Stimulated activated naive CD8-positive, alpha-beta T cell treated with anti-CD3 and anti-CD28 coated beads, Interleukin-15, Interleukin-2, amounts not matched to agents 100 U/mL and 50 U/mL, for 24 hours (primary cell): ENCODE results near the gene PEX14.

Experiments used
- ATAC-seq: fragments of 150-1000 bp; cut with Tn5 transposase; one replicate; pipeline ENCODE4 v1.10.0; 2021
- DNase-seq: peaks from one replicate; pipeline ENCODE4 v3.0.0; 2021

Gene PEX14

DNA sequence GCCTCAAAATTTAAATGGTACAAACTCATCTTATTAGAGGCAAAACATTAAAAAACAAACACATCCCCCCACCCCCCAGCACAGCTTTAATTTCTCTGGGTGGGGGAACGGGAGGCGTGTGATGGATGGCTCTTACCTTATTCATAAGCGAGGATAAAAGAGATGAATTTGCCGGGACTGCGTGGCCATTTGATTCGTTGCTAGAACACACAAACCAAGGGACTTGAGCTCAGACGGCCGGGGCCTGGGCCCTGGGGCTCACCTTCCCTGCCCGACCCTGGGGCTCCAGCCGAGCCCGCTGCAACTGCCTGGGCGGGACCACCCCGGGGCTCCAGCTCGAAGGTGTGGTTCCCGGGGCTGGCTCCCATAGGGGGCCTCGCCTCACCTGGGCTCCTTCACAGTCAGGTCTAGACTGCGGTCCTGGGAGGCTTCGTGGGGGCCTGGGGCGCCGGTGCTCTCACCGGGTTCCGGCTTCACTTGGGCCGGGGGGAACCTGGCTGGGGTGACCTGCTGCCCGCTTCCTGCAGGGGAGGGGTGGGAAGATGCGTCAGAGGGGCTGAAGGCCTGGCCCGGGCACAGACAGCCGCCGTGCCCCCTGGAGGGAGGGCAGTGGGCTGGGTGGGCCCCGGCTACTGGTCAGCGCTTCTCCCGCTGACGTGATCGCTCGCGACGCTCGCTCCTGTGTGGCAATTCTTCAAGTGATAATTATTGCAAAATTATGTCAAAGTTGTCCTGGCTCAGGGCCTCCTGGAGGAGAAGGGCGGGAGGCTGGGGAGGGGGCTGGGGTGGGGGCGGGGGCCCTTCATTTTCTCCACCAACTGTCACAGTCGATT lies 176.0 kb downstream of the PEX14 start:
- no peak for ATAC-seq

DNA sequence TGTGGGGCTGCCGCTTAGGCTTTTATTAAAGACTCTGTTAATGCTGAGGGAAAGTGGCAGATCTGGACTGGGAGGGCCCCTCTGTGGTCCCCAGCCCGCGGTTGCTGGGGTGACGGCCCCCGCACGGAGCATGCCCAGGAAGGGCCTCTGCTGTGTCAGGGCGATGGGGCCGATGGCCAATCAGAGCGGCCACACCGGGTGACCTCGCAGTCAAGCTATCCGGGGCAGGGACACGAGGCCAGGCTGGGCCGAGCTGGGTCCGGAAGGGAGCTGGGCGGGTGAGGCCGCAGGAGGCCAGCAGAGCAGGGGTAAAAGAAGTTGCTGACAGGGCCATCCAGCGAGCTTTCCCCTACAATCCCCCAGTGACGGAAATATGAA lies 176.6 kb downstream of the PEX14 start:
- no peak for ATAC-seq
- no peak for DNase-seq

More for the DNA sequence above, 176.0 kb downstream of the PEX14 start:
- DNase-seq, result no peak

GRCh38 chr1:10651793-10652192 lies 177.0 kb downstream of the PEX14 start:
- no peak for DNase-seq
- no peak for ATAC-seq

DNA sequence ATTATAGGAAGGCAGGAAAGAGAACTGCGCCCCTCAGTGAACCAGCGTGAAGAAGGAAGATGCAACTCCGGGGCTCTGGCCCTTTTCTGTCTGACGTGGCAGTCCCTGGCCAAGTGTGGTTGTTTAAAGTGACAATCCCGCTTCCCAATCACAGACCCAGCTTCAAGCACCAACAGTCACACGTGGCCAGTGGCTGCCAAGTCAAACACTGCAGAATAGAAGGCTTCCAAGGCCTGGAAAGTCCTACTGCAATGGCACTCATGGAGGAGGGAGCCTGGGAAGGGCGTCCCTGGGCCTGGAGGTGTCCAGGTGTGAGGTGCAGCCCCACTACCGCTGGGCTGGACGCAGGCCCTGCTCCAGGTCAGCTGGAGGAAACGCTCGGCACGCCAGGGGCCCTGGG lies 177.9 kb downstream of the PEX14 start:
- ATAC-seq (no peak), DNase-seq (no peak)

DNA sequence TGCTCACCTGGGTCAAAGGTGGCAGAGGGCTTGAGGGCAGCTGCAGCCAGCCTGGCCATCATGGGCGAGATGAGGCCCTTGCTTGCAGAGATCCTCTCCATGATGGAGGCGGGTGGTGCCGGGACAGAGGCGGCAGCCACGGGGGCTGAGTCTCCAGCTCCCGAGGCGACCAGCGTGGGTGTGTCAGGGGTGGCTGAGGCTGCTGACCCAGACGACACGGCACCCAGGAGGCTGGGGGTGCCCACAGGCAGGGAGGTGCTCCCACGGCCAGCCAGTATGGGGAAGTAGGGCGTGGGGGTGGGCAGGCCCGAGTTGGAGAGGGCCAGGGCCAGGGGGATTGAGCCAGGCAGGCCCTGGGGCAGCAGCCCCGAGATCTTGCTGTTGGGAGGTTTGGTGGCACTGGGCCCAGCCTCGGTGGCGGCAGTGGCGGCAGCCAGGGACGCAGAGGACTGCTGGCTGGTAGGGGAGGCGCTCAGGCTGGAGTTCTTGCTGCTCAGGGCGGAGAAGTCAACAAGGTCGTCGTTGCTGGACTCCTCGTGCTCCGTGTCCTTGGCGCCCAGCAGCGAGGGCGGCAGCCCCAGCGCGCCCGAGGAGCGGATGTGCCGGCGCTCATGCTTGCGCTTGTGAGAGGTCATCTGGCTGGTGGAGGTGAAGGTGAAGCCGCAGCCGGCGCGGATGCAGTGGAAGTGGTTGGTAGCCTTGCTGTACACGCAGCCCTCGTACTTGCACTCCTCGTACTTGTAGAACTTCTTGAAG lies 178.8 kb downstream of the PEX14 start:
- no peak for DNase-seq
- ATAC-seq, result no peak

GRCh38 chr1:10655002-10655401 lies 180.3 kb downstream of the PEX14 start:
- DNase-seq, result no peak
- no peak for ATAC-seq

GRCh38 chr1:10656431-10656830 lies 181.7 kb downstream of the PEX14 start:
- DNase-seq (no peak), ATAC-seq (no peak)

GRCh38 chr1:10657088-10657847 lies 182.5 kb downstream of the PEX14 start:
- no peak for ATAC-seq
- DNase-seq, result no peak

DNA sequence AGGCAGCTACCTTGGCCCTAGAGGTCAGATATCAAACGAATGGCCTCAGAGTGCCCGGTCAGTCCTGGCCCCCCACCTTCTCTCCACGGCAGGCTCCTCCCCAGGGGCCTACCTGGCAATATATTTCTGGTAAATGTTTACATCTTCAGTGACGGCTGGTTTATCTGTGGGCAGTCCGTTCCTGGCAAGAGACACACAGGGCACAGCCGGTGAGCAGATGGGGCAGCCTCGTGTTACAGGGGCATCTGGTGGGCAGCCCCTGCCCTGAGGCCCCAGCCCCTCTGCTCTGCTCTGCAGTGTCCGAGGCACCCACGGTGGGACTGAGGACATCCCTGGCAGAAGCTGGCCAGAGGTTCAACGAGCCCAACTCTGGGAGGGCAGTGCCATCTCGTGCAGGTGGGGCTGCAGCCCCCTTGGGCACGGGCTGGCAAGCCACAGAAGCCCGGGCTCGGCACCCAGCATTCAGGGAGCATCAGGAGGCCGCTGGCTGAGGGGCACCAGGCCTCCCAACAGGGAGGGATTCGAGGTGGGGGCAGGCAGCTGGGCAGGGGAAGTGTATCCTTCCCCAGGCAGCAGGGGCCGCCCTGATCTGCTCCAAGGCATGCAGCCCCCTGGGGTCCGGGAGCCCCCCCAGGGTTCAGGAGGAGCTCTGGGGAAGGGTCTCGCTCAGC lies 183.8 kb downstream of the PEX14 start:
- no peak for ATAC-seq

GRCh38 chr1:10659218-10659617 lies 184.5 kb downstream of the PEX14 start:
- no peak for ATAC-seq

More for the DNA sequence above, 183.8 kb downstream of the PEX14 start:
- DNase-seq, result no peak

GRCh38 chr1:10659646-10660540 lies 185.1 kb downstream of the PEX14 start:
- no peak for ATAC-seq

More at GRCh38 chr1:10659218-10659617, 184.5 kb downstream of the PEX14 start:
- DNase-seq, result no peak

DNA sequence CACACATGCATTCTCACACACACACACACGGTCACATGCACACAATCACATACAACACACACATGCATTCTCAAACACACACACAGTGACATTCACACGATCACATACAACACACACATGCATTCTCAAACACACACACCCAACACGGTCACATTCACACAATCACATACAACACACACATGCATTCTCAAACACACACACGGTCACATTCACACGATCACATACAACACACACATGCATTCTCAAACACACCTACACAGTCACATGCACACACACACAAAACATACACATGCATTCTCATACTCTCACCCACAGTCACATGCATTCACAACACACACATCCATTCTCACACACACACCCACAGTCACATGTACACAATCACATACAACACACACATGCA lies 186.7 kb downstream of the PEX14 start:
- ATAC-seq (no peak), DNase-seq (no peak)

More at GRCh38 chr1:10659646-10660540, 185.1 kb downstream of the PEX14 start:
- no peak for DNase-seq

- no peak for DNase-seq
- no peak for ATAC-seq
Observed at GRCh38 chr1:10662090-10662688, 187.4 kb downstream of the PEX14 start.

DNA sequence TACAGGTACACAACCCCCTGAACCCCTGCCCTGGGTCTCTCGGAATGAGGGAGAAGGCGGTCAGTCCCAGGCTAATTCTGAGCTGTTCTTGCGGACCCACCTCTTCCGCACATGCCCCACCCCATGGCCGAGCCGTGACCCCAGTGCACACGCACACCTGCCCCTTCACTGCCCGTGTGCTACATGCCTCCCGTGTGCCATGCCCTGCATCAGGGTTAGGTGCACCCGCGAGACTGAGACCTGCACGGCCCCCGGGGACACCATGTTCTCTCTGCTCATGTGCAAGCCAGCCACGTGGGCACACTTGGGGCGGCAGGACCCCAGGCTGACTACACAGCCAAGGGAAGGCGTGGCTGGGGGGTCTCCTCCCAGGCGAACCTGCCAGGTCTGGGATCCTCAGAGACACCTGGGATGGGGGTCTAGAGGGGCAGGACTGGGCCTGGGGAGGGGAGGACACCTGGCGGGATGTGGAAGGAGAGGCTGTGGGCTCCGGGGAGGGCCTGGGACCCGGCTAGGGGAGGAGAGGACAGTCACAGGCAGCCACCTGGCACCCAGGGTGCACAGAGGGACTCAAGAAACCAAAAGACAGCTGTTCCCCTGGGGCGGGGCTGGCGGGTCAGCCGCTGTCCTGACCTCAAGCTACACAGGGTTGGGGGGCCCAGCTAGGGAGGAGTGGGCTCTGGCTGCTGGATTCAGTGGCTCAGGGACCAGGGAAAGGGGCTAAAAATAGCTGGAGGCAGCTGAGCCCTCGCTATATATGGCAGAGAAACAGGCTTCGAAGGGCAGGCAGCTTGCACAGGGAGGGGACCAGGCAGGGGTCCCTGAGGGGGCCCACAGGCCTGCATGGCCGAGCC lies 188.3 kb downstream of the PEX14 start:
- DNase-seq, result no peak
- ATAC-seq, result no peak

DNA sequence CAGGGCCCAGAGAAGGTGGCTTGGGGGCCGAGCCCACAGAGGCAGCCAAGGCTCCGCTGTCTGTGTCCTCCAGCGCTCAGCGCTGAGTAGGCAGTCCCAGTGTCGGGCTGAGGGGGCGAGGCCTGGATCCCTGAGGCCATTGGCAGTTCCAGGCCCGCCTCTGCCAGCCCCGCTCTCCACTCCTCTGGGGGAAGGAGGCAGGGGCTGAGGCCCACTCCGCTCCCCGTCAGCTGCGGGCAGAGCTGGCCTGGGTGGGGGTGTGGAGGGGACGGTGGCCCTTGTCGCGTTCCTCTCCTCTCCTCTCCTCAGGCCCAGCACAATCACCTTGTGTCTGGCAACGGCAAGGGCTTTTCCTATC lies 188.9 kb downstream of the PEX14 start:
- ATAC-seq (no peak), DNase-seq (no peak)

DNA sequence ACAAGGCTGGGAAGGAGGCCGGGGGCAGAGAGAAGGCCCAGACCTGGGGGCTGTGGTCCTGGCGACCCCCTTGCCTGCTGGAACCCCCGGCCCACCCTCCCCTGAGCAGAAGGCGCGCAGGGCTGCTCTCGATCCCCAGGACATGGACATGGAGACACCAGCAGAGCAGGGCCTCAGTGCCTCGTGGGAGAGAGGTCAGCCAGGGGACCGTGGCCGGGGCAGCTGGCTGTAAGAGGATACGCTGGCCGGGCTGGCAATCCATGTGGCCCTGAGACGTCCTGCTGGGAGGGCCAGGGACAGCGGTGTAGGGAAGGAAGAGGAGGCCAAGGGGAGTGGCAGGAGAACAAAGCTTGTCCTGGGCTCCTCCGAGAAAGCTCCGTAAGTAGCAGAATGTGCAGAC lies 189.5 kb downstream of the PEX14 start:
- DNase-seq (no peak), ATAC-seq (no peak)

GRCh38 chr1:10665226-10665625 lies 190.5 kb downstream of the PEX14 start:
- DNase-seq (no peak), ATAC-seq (no peak)

DNA sequence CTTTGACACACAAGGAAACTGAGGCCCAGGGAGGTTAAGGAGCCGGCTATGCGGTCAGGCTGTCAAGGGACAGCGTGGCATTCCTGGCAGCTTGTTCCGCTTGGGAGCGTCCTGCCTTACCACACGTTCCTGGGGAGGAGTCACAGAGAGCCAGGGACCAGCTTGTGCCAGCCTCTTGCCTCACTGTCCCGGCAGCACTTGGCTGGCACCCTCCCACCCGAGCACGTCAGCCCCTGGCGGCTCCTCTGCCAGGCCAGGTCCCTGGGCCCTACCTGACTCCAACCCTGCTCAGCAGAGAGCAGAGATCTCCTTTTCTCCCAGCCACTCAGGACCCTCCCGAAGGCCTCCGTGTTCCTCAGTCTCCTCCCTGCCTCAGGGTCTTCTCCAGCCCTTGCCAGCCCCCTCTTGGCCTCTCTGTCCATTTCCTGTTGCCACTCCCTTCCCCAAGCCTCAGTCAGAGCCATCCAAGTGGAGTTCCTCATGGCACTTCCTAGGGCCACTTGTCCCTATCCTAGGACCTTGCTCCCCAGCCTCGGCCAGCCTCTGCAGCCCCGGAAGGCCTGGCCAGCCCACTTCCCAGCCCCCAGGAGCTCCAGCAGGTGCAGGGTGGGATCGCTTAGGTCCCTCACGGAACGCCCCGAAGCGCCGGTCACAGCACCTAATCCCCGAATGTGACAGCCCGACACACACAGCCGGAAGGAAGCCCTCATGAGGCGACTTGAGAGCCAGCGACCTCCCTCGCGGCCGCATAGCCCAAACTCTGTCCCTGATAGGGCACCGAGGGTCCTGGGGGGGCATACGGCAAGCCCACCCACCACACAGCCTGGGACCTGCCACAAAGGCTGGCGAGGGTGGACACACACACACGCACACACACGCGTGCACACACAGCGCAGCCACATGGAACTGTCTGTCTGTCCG lies 191.4 kb downstream of the PEX14 start:
- no peak for ATAC-seq
- DNase-seq, result no peak
